Measurements from ENCODE around the gene AMER2. TPM values are rescaled to one million over a fixed set of nuclear protein-coding genes. Genes with fewer than 3 reads are reported as not detected.

AMER2 gene
- total RNA-seq, 1 donor from 2014 or later, result 0.62 TPM

DNA sequence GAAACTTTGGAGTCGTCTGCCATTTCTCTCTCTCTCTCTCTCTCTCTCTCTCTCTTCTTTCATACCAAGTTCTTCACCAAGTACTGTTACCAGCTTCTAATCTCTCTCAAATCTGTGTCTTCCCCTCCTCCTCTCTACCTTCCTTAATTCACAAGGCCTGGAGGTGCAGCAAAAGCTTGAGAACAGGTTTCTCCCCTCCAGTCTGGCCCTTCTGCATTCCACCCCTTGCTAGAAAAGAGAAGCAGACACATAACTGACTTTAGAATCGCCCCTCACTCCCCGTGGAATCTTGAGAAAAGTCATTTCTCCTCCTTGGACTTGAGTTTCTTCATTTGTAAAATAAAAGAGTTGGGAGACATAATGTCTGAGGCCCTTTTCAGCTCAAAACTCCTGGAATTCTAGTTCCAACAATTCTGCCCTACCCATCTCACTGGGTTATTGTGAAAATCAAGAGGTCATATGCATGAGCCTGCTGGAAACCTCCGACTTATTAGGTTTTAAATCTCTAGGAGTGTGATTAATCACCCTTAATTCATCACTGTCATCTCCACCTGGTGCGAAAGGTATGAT, 20.4 kb downstream of the AMER2 start:
- no peak for DNase-seq

DNA sequence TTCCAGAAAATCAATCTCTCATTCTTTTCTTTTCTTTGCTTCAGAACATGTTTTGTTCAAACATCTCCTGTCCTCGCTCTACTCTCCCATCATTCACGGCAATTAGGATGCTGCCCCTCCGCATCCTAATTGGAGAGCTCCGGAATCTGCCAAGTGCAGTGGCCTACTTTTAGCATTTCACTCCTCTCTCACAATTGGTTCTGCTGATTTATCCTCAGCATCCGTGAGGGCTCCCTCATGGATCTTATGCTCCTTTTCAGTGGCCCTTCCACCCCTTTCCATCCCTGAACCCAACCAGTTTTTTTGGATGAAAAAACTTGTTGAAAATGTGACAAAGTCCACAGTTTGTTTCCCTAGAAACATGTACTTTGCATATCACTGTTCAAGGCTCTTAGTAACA, 22.4 kb downstream of the AMER2 start:
- no peak for DNase-seq

DNA sequence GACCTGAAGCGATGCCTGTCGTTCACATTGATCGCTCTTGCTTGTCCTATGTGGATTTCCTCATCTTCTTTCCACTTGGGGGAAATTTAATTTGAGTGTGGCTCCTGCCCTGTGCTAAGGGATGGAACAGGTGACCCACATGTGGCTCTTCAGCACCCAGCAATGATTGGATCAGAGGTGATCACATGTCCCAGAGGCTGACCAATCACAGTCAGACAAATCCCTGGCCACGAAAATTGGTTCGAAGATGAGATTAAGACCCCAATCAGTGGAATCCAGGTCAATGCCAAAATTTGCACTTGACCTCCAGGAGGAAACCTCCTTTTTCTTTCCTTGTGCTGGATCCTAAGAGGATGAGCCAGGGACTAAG, 23.7 kb downstream of the AMER2 start:
- DNase-seq, result no peak

- no peak for DNase-seq
Observed at GRCh38 chr13:25147638-25148401, 24.3 kb downstream of the AMER2 start.

DNA sequence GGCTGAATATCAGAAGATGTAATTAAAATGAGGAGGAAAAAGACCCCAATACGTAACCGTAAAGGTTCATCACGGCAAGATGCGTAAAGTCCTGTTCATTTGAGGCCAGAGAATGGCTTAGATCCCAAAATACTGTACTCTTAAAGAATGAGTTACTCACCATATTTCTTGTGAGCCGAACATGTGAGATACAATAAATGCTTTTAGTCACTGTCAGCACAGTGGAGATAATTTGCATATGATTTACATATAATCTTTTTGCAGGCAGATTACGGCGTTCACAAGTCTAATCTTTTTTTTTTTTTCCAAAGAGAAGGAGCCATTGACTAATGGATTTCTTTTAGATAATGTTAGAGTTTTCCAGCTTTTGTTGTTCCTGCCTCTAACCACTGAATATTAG, 28.4 kb downstream of the AMER2 start:
- no peak for DNase-seq

DNA sequence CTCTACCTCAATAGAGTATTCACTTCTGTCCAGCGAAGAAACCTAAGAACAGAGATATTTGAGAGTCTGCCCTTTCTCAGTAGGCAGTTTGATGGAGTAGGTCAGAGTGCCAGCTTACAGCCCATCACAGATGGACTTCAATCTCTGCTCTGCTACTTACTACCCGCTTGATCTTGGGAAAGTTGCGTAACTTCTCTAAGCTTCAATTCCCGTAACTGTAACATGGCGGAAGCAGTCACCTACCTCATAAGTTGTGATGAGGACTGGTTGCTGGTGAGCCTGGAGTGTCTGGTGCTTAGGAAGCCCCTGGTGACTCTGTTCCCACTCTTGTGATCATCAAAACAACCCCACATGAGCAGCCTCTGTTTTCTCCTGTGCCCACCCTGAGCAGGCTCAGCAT, 31.0 kb downstream of the AMER2 start:
- no peak for DNase-seq

DNA sequence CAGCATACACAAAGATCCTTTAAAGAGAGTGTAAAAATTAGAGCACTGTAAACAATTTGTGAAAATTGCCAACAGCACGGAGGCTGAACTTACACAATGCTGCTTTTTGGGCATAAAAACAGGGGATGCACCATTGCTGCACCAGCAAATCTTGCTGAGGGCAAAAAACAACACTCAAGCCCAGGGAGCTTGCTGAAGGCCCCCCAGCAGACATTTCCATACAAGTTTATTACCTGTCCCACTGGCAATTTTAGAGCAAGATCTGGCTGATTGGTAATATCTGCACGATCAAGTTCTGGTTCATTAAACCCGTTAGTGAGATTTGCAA, 34.3 kb downstream of the AMER2 start:
- DNase-seq, result no peak

DNA sequence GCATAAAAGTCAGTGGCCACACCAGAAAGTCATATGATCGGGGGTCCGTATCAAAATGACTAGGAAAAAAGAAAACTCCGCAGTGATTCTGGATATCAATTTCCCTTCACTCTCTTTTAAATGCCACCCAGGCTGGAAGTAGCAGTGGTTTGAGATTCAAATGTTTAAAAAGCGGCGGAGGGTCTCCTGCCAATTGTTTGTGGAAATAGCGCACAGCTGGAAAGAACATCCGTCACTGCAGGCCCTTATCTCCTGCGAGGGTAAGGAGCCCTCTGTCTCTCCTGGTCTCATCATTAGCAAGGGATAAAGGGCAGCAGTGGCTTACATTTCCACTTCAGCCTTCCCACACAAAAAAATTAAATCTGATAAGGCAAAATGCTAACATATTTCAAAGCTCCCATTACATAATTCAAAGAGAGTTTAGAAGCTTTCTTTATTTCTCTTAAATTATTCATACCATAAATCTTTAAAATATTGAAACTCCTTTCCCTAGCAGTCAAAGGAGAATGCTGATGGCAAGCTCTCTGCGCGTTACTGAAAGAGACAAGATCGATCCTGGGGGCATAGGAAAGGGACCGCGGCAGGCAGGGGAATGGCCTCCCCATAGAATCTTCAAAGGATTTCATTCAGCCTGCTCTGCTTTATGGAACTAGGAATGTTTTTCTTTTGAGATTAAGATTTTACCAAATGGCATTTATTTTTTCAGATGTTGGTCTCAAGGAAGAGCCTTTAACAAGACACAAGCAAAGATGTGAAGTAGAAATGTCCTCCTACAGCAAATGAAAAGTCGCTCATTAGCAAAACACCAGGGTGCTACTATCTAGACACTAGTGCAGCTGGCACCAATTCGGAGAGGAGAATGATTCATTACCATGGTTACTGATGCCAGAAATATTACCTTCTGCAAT, 35.0 kb downstream of the AMER2 start:
- no peak for DNase-seq

- DNase-seq, result no peak
Observed at GRCh38 chr13:25135896-25136295, 36.2 kb downstream of the AMER2 start.

DNA sequence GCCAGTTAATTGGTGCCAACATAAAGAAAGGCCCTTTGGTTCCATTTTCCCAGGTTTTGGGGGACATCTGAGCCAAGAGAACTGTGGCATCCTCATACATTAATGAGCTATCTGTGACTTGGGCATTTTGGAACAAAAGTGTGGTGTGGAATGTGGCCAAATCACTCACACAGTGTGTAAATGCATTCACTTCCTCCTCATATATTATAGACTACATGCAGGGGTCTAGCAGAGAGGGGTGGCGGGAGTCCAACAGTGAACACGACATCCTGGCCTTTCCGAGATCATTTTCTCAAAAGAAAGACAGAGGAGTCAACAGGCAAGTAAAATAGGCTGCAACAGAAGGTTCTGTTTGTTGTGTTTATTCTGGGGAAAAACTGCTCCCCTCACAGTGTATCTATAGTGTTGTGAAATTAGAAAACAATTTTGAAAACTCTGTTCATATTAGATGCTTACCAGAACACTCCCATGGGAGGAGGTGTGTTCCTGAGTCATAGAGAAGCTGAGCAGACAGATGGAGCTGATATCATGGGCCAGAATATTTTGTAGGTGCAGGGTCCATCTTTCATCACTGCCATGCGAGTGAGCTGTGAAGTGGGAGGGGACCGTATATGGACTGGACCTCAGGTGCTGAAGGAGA, 39.2 kb downstream of the AMER2 start:
- DNase-seq, result peak; percentile 20

GRCh38 chr13:25131881-25132420, 40.1 kb downstream of the AMER2 start:
- no peak for DNase-seq

DNA sequence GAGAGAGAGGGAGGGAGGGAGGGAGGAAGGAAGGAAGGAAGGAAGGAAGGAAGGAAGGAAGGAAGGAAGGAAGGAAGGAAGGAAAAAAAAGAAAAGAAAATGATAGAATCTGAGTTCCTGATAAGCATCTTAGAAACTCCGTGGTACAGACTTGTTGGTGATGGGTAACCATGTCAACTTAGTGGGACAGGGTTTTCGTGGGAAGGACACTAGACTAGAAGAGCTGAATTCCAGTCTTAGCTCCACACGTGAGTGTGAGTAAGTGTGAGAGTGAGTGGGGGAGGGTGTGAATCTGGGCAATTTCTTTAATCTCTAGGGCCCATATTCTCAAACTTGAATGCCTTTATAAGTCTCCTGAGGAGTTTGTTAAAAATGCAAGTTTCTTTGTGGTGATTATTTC, 41.1 kb downstream of the AMER2 start:
- no peak for DNase-seq

DNA sequence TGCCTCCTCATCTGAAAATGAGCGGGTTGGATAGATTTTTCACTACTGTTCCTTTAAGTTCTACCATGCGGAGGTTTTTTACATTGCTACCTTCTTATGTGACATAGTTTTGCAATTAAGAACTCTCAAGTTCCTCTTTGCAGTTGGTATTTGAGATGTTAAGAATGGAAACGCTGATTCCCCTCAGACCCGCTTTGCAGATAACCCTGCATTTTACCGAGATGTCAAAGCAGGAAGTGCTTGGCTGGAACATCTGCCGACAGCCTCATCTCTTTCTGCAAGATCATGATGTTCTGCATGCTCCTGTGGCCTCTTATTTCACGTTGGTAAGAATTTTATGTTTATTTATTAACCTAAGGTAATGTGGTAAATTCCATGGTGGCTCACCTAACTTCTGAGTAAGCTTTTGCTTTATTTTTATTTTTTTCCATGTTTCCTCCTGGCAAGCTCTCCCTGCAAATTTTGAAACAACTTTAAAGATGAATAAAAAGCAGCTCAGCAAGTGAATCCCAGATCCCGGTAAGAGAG, 53.6 kb downstream of the AMER2 start:
- no peak for DNase-seq

DNA sequence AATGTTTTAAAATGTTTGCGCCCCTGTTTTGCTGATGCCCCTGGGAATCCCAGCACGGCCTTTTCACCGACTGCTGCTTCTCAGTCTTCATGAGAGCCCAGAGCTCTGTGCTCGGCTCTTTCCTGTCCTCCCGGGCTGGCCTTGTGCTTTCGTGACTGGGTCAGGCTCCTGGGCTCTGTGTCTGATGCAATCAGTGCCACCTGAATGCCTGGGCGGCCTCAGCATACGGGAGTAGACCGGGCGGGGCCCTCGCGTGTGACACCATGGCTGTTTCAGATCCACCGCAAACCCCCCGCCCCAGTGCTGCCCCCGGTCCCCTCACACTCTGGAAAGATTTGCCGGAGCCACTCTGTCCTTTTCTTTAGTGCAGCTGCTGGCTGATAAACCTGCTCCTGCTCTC, 54.8 kb downstream of the AMER2 start:
- DNase-seq, result no peak

DNA sequence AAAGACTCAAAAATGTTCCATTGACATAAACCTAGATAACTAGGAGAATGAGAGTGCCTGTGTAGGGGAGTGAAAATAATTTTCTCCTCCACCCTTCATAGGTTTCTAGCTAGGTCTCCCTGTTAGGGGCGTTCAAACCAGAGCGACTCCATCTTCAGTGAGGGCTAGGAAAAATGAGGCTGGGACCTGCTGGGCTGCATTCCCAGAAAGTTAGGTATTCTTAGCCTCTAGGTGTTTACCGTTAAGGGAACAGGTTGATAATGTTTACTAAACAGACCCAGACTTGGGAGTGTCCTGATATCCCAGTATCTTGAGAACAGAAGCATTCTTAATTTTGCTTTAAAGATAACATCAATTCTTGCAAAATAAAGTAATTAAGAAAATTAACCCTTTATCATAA, 56.0 kb downstream of the AMER2 start:
- no peak for DNase-seq

- peak; percentile 88 for DNase-seq
Observed at GRCh38 chr13:25114220-25114619, 57.9 kb downstream of the AMER2 start.

GRCh38 chr13:25112695-25113255, 59.3 kb downstream of the AMER2 start:
- peak; percentile 41 for DNase-seq

Small RNA genes within 50 kb of the gene (small RNA-seq; reads per million reads assigned to genes)
- not detected for gene AL359757.1 (ENCODE audit: low replicate concordance)
- gene AL359757.2 (ENCODE audit: low replicate concordance), result not detected

Other genes with a start within 250 kb of the AMER2 start
- 0.21 TPM for gene PABPC3, start 76.2 kb downstream of the AMER2 start, total RNA-seq
- 18.9 TPM for gene MTMR6, start 115.2 kb upstream of the AMER2 start, total RNA-seq
- gene NUP58, start 129.3 kb upstream of the AMER2 start, total RNA-seq, result 128 TPM
- gene ATP8A2, start 199.7 kb upstream of the AMER2 start, total RNA-seq, result 1.8 TPM